Keratinocyte (primary cell): ENCODE measurements around the gene CST4. TPM values are rescaled to one million over a fixed set of nuclear protein-coding genes. Genes with fewer than 3 reads are reported as not detected.

ENCODE experiments used
- DNase-seq: peaks from one replicate; pipeline ENCODE4 v3.0.0-alpha.2; 2011; ENCODE audit warnings: low read depth, missing footprints, low spot score
- FAIRE-seq: peaks from 2 replicates; lab custom pipeline; 2011; peaks lifted over from hg19 to GRCh38; lab: Jason Lieb, UNC
- H2AFZ ChIP-seq: 2 replicates; pipeline ENCODE4 v1.6.0; 2012; ENCODE audit warnings: low read length, control low read depth, inconsistent platforms; ENCODE audit not compliant: control insufficient read depth
- H3K27ac ChIP-seq: 2 replicates; pipeline ENCODE4 v1.5.1; 2011; ENCODE audit warnings: low read length; ENCODE audit not compliant: control insufficient read depth, insufficient read depth
- H3K27me3 ChIP-seq: 3 replicates; pipeline ENCODE4 v1.6.0; 2011; ENCODE audit warnings: low read length; ENCODE audit not compliant: control insufficient read depth, insufficient read depth; ENCODE audit errors: extremely low read depth
- H3K36me3 ChIP-seq, 2 experiments: 2 replicates in 1 of 2; 3 replicates in 1 of 2; pipeline ENCODE4 v1.5.1; 2011; ENCODE audit warnings: low read length in 2 of 2, mild to moderate bottlenecking in 1 of 2; ENCODE audit not compliant: control insufficient read depth in 2 of 2, insufficient read depth in 2 of 2; ENCODE audit errors: extremely low read depth in 1 of 2
- H3K4me1 ChIP-seq: 3 replicates; pipeline ENCODE4 v1.5.1; 2011; ENCODE audit warnings: low read length; ENCODE audit not compliant: control insufficient read depth, insufficient read depth; ENCODE audit errors: extremely low read depth
- H3K4me2 ChIP-seq: 3 replicates; pipeline ENCODE4 v1.6.0; 2011; ENCODE audit warnings: low read depth, low read length; ENCODE audit not compliant: control insufficient read depth, insufficient read depth; ENCODE audit errors: extremely low read depth
- H3K4me3 ChIP-seq, 3 experiments: fragments of 200-600 bp in 1 of 3; sonication (generic) in 1 of 3; 2 replicates in 2 of 3; 3 replicates in 1 of 3; pipeline ENCODE4 v1.5.1; 2011 to 2016; ENCODE audit warnings: low read length in 3 of 3, mild to moderate bottlenecking in 3 of 3, control low read depth in 2 of 3, inconsistent platforms in 1 of 3, low read depth in 1 of 3, mixed read lengths in 1 of 3, mixed run types in 1 of 3, moderate library complexity in 1 of 3; ENCODE audit not compliant: control insufficient read depth in 2 of 3, insufficient read depth in 2 of 3; ENCODE audit errors: extremely low read depth in 1 of 3
- H3K79me2 ChIP-seq: 2 replicates; pipeline ENCODE4 v1.6.0; 2012; ENCODE audit warnings: low read length; ENCODE audit not compliant: control insufficient read depth, insufficient read depth
- H3K9ac ChIP-seq: 3 replicates; pipeline ENCODE4 v1.6.0; 2011; ENCODE audit warnings: low read length; ENCODE audit not compliant: control insufficient read depth, insufficient read depth; ENCODE audit errors: extremely low read depth
- H3K9me1 ChIP-seq: 3 replicates; pipeline ENCODE4 v1.6.0; 2011; ENCODE audit warnings: low read length; ENCODE audit not compliant: control insufficient read depth, insufficient read depth; ENCODE audit errors: extremely low read depth
- H3K9me3 ChIP-seq: 2 replicates; pipeline ENCODE4 v1.5.1; 2012; ENCODE audit warnings: low read depth, low read length; ENCODE audit not compliant: control insufficient read depth
- H4K20me1 ChIP-seq: 3 replicates; pipeline ENCODE4 v1.6.0; 2011; ENCODE audit warnings: low read length; ENCODE audit not compliant: control insufficient read depth, insufficient read depth; ENCODE audit errors: extremely low read depth
- EZH2 ChIP-seq: IDR thresholded peaks from one replicate; pipeline ENCODE4 v1.6.1; 2012; ENCODE audit warnings: inconsistent platforms, mild to moderate bottlenecking, low read length, moderate library complexity
- dilution Hi-C: fragments of 300-500 bp; cut with MboI; formaldehyde crosslinking; loops from one replicate; pipeline ENCODE4 v1.7.0; 2020; ENCODE audit warnings: low sequenced_read_pairs; ENCODE audit not compliant: extremely low pct_ligation_motif_present
- polyA plus RNA-seq, 5 experiments: library from polyadenylated mRNA; depleted of rRNA in 3 of 5; stranded (reverse) in 3 of 5; stranded (forward) in 1 of 5; unstranded in 1 of 5; fragments of >200 nt; gene quantifications; 1 replicate in 1 of 5; 2 replicates in 3 of 5; 3 replicates in 1 of 5; pipeline versions ENCODE4 v1.2.1 to v1.2.3, GENCODE V29; 2011 to 2012; ENCODE audit warnings: missing spikeins in 2 of 5, low read depth in 1 of 5, low replicate concordance in 1 of 5
- TF ChIP-seq, protein P1 (sequence below), 3 experiments: IDR thresholded peaks in 1 of 3; conservative IDR thresholded peaks in 1 of 3; optimal IDR thresholded peaks in 1 of 3; 2 replicates in 2 of 3; 3 replicates in 1 of 3; pipeline versions ENCODE3 to v1.5.1; 2011; ENCODE audit warnings: low read length in 3 of 3, mild to moderate bottlenecking in 3 of 3, moderate library complexity in 2 of 3, control low read depth in 1 of 3, inconsistent platforms in 1 of 3; ENCODE audit not compliant: insufficient read depth in 2 of 3; ENCODE audit errors: extremely low read depth in 1 of 3

The CST4 gene
- polyA plus RNA-seq, 1 donor (not counting 4 experiments of a cell fraction or from before 2014, with no cell fraction given) = not detected

- DNase-seq (no peak), FAIRE-seq (no peak)
- Histone ChIP-seq H3K4me1 (no peaks in the 10 kb centered on the region), H3K4me2 (no peak overlapping the region), H3K27ac (no peak overlapping the region), H3K36me3 (no peaks in the 10 kb centered on the region), H4K20me1 (no peaks in the 10 kb centered on the region), H3K9me3 (no peaks in the 10 kb centered on the region), H3K27me3 (no peaks in the 10 kb centered on the region), H3K4me3 (no peak overlapping the region), H3K9ac (no peak overlapping the region), H3K79me2 (no peaks in the 10 kb centered on the region), H3K9me1 (no peaks in the 10 kb centered on the region), H2AFZ (no peak overlapping the region)
- no peak for TF ChIP-seq EZH2
- TF ChIP-seq, protein P1, sequence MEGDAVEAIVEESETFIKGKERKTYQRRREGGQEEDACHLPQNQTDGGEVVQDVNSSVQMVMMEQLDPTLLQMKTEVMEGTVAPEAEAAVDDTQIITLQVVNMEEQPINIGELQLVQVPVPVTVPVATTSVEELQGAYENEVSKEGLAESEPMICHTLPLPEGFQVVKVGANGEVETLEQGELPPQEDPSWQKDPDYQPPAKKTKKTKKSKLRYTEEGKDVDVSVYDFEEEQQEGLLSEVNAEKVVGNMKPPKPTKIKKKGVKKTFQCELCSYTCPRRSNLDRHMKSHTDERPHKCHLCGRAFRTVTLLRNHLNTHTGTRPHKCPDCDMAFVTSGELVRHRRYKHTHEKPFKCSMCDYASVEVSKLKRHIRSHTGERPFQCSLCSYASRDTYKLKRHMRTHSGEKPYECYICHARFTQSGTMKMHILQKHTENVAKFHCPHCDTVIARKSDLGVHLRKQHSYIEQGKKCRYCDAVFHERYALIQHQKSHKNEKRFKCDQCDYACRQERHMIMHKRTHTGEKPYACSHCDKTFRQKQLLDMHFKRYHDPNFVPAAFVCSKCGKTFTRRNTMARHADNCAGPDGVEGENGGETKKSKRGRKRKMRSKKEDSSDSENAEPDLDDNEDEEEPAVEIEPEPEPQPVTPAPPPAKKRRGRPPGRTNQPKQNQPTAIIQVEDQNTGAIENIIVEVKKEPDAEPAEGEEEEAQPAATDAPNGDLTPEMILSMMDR (optimal IDR thresholded peaks at IDR 0.05 in 1 of 3, IDR thresholded peaks at IDR 0.05 in 1 of 3, conservative IDR thresholded peaks at IDR 0.05 in 1 of 3; ENCODE audit: extremely low read depth in 1 of 3, insufficient read depth in 2 of 3, low read length in 3 of 3) = no peak
- dilution Hi-C loops = no loop called here
These were observed 19.5 kb downstream of the CST4 start for GRCh38 chr20:23669327-23669726.

DNA sequence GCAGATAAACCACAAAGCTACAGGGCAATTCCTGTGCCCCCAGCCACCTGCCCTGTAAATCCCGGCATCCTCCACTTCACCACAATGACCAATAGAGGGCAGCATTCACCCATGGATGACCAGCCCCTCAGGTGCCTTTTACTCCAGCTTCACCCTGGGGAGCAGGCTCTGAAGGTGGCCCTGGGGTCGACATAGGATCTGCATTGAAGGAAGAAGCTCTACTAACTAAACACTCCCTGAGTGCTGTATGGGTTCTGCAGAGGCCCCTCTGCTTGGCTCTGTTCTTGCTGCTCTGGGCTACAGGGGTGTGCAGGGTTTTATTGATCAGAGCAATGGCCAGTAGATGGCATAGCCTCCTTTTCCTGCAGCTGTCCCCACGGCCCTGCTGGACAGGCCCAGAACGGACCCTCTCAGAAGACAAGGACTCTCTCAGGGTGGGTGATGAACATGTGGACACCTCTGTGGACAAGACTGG lies 20.3 kb downstream of the CST4 start:
- Histone ChIP-seq H3K36me3 (no peaks in the 10 kb centered on the region), H3K9me1 (no peaks in the 10 kb centered on the region), H3K9me3 (no peaks in the 10 kb centered on the region), H3K27me3 (no peaks in the 10 kb centered on the region), H2AFZ (no peak overlapping the region), H3K4me2 (no peak overlapping the region), H3K4me3 (no peak overlapping the region), H3K79me2 (no peaks in the 10 kb centered on the region), H3K4me1 (no peaks in the 10 kb centered on the region), H3K9ac (no peak overlapping the region), H3K27ac (no peak overlapping the region), H4K20me1 (no peaks in the 10 kb centered on the region)
- dilution Hi-C loops = no loop called here
- TF ChIP-seq, protein P1 (optimal IDR thresholded peaks at IDR 0.05 in 1 of 3, IDR thresholded peaks at IDR 0.05 in 1 of 3, conservative IDR thresholded peaks at IDR 0.05 in 1 of 3; ENCODE audit: extremely low read depth in 1 of 3, insufficient read depth in 2 of 3, low read length in 3 of 3) = peak; percentile 84 to 88 (median 86)
- no peak for TF ChIP-seq EZH2
- no peak for DNase-seq
- no peak for FAIRE-seq
